PC-9 (cell line): ENCODE results near the gene LIN7B. TPM values are rescaled to one million over a fixed set of nuclear protein-coding genes. Genes with fewer than 3 reads are reported as not detected.

Experiments used
- BruUV-seq: library from RNA; stranded (reverse); fragments of 400-500 nt; replicated peaks from 2 replicates; lab custom pipeline; 2021; lab: Mats Ljungman, UMichigan
- CTCF ChIA-PET: fragments of 300-600 bp; sonication (Branson Sonifier 250); formaldehyde crosslinking; loops from one replicate; lab custom pipeline; 2022; ENCODE audit warnings: antibody characterized with exemption; lab: Charles Lee
- POLR2A ChIA-PET: fragments of 300-600 bp; sonication (Branson Sonifier 250); formaldehyde crosslinking; loops from one replicate; lab custom pipeline; 2022; ENCODE audit warnings: antibody characterized with exemption; ENCODE audit not compliant: unreplicated experiment; lab: Charles Lee
- DNase-seq, 2 experiments: peaks; one replicate each; pipeline versions ENCODE4 v3.0.0 to v3.0.0-alpha.2; 2015 to 2022; ENCODE audit warnings: mixed read lengths in 1 of 2
- H2AFZ ChIP-seq: fragments of 200-600 bp; sonication (generic); 2 replicates; pipeline ENCODE4 v1.8.1; 2017; ENCODE audit warnings: antibody characterized with exemption
- H3F3A ChIP-seq: fragments of 200-600 bp; sonication (generic); 2 replicates; pipeline ENCODE4 v1.8.1; 2017; ENCODE audit warnings: antibody characterized with exemption, mild to moderate bottlenecking, low read depth; ENCODE audit not compliant: insufficient read depth
- H3K27ac ChIP-seq: fragments of 200-600 bp; sonication (generic); 2 replicates; pipeline ENCODE4 v1.6.1; 2016; ENCODE audit warnings: mixed run types
- H3K27me3 ChIP-seq: fragments of 200-600 bp; sonication (generic); 2 replicates; pipeline ENCODE4 v1.6.1; 2016; ENCODE audit warnings: low read depth, mixed run types; ENCODE audit not compliant: insufficient read depth
- H3K36me3 ChIP-seq: fragments of 200-600 bp; sonication (generic); 2 replicates; pipeline ENCODE4 v1.6.1; 2016; ENCODE audit warnings: low read depth, mixed run types
- H3K4me1 ChIP-seq: fragments of 200-600 bp; sonication (generic); replicated peaks from 2 replicates; pipeline ENCODE4 v1.6.1; 2016; ENCODE audit warnings: mixed run types; ENCODE audit not compliant: insufficient read depth
- H3K4me2 ChIP-seq: fragments of 200-600 bp; sonication (generic); 2 replicates; pipeline ENCODE4 v1.6.1; 2017; ENCODE audit warnings: mixed run types
- H3K4me3 ChIP-seq: fragments of 200-600 bp; sonication (generic); 2 replicates; pipeline ENCODE4 v1.6.1; 2016; ENCODE audit warnings: mixed run types
- H3K79me2 ChIP-seq: fragments of 200-600 bp; sonication (generic); 2 replicates; pipeline ENCODE4 v1.6.1; 2017; ENCODE audit warnings: low read depth, mixed run types
- H3K9me2 ChIP-seq: fragments of 200-600 bp; sonication (generic); 2 replicates; pipeline ENCODE4 v1.8.1; 2017; ENCODE audit warnings: mild to moderate bottlenecking; ENCODE audit not compliant: insufficient read depth
- H3K9me3 ChIP-seq: fragments of 200-600 bp; sonication (generic); 2 replicates; pipeline ENCODE4 v1.8.1; 2016; ENCODE audit warnings: low read depth; ENCODE audit not compliant: insufficient read depth
- H4K20me1 ChIP-seq: fragments of 200-600 bp; sonication (generic); 2 replicates; pipeline ENCODE4 v1.8.1; 2017; ENCODE audit not compliant: insufficient read depth
- CTCF ChIP-seq: fragments of 200-600 bp; sonication (generic); conservative IDR thresholded peaks from 2 replicates; pipeline ENCODE4 v1.6.1; 2017; ENCODE audit warnings: mixed run types, antibody characterized with exemption, mild to moderate bottlenecking, moderate library complexity
- EZH2 ChIP-seq: fragments of 200-600 bp; sonication (generic); IDR thresholded peaks from 2 replicates; pipeline ENCODE4 v1.8.0; 2017; ENCODE audit warnings: antibody characterized with exemption, low read depth
- intact Hi-C: fragments of 100-400 bp; cut with micrococcal nuclease; formaldehyde crosslinking; loops from one replicate; pipeline ENCODE4 v1.10.0; 2022; ENCODE audit not compliant: unreplicated experiment
- total RNA-seq: library from RNA; stranded (reverse); gene quantifications from 2 replicates; pipeline ENCODE4 v1.2.3, GENCODE V29; 2021

Gene LIN7B
- total RNA-seq, 1 experiment from 2014 or later = 7.0 TPM

GRCh38 chr19:49085868-49086232, 28.3 kb upstream of the LIN7B start:
- CTCF ChIA-PET = no interaction called here
- intact Hi-C loops = no loop called here
- peak overlapping the region; percentile 79 for H2AFZ ChIP-seq

GRCh38 chr19:49086296-49086695, 27.9 kb upstream of the LIN7B start:
- intact Hi-C loops = no loop called here
- BruUV-seq = no TSS peak
- Histone ChIP-seq H3K4me1 (peaks cover 15% of the 10 kb centered on the region), H2AFZ (no peak overlapping the region), H4K20me1 (peaks cover 57% of the 10 kb centered on the region), H3F3A (peaks cover 24% of the 10 kb centered on the region; the same call in 1 of the 2 replicates), H3K9me3 (no peaks in the 10 kb centered on the region), H3K79me2 (peaks cover 60% of the 10 kb centered on the region), H3K36me3 (peaks cover 34% of the 10 kb centered on the region), H3K4me2 (peak overlapping the region; percentile 100), H3K9me2 (no peaks in the 10 kb centered on the region), H3K27me3 (no peaks in the 10 kb centered on the region), H3K27ac (no peak overlapping the region), H3K4me3 (peak overlapping the region; percentile 77)
- POLR2A ChIA-PET = interaction anchor here (0.6 kb wide), 1 partner anchor 87 kb away, joined by 7 read pairs; no protein-coding TSS in a partner anchor
- CTCF ChIA-PET = no interaction called here
- TF ChIP-seq EZH2 (no peak), CTCF (no peak)
- DNase-seq = no peak

More at GRCh38 chr19:49085868-49086232, 28.3 kb upstream of the LIN7B start:
- POLR2A ChIA-PET = interaction anchor here (0.6 kb wide), 1 partner anchor 86 kb away, joined by 7 read pairs; no protein-coding TSS in a partner anchor
- no peak for TF ChIP-seq EZH2
- 0 out of 2 replicates have a peak, but pooled peaks have one; percentile 15 for TF ChIP-seq CTCF
- H3F3A ChIP-seq = peaks cover 20% of the 10 kb centered on the region; the same call in 1 of the 2 replicates
- H3K4me3 ChIP-seq = peak overlapping the region; percentile 77
- no peaks in the 10 kb centered on the region for H3K9me3 ChIP-seq
- H3K27ac ChIP-seq = peak overlapping the region; percentile 41; the same call in 1 of the 2 replicates
- no peaks in the 10 kb centered on the region for H3K27me3 ChIP-seq
- no peak for DNase-seq
- no peaks in the 10 kb centered on the region for H3K9me2 ChIP-seq
- peaks cover 15% of the 10 kb centered on the region for H3K4me1 ChIP-seq
- H3K36me3 ChIP-seq = peaks cover 31% of the 10 kb centered on the region
- BruUV-seq = no TSS peak
- H3K79me2 ChIP-seq = peaks cover 56% of the 10 kb centered on the region
- peak overlapping the region; percentile 100 for H3K4me2 ChIP-seq
- H4K20me1 ChIP-seq = peaks cover 53% of the 10 kb centered on the region

GRCh38 chr19:49091391-49092038, 22.7 kb upstream of the LIN7B start:
- no TSS peak for BruUV-seq
- Histone ChIP-seq H2AFZ (no peak overlapping the region), H3K9me3 (no peaks in the 10 kb centered on the region), H3K27ac (no peak overlapping the region), H3K4me3 (no peak overlapping the region), H3F3A (peaks cover 72% of the 10 kb centered on the region), H3K79me2 (peaks cover 88% of the 10 kb centered on the region), H3K9me2 (no peaks in the 10 kb centered on the region), H4K20me1 (peaks cover 100% of the 10 kb centered on the region), H3K27me3 (no peaks in the 10 kb centered on the region), H3K36me3 (peaks cover 69% of the 10 kb centered on the region), H3K4me2 (no peak overlapping the region), H3K4me1 (peaks cover 13% of the 10 kb centered on the region)
- POLR2A ChIA-PET = no interaction called here
- CTCF ChIA-PET = interaction anchor here (0.7 kb wide), 1 partner anchor 9 kb away, joined by 12 read pairs; no protein-coding TSS in a partner anchor
- intact Hi-C loops = no loop called here
- no peak for DNase-seq
- no peak for TF ChIP-seq EZH2
- no peak for TF ChIP-seq CTCF
